Right lobe of liver (tissue), 6 donors: ENCODE data around the gene SSTR5. TPM values are rescaled to one million over a fixed set of nuclear protein-coding genes. Genes with fewer than 3 reads are reported as not detected.
A peak's percentile ranks its signal among the peaks of the same experiment; 100 is the strongest.

Experiments
- ATAC-seq, 4 donors: fragments of 200-7000 bp; cut with Tn5 transposase; one replicate each; pipeline ENCODE4 v1.9.1; 2020; ENCODE audit warnings: mild to moderate bottlenecking in 4 of 4, moderate library complexity in 4 of 4
- DNase-seq, 3 donors: peaks; one replicate each; pipeline ENCODE4 v3.0.0-alpha.2; 2020
- H3K27ac ChIP-seq, 3 donors: fragments of 200-600 bp; one replicate each; pipeline ENCODE4 v1.8.0; 2022
- H3K27me3 ChIP-seq, 2 donors: fragments of 200-600 bp; one replicate each; pipeline ENCODE4 v1.8.0; 2022
- H3K36me3 ChIP-seq, 4 donors: fragments of 200-600 bp; sonication (generic) in 1 of 4; one replicate each; pipeline versions ENCODE4 v1.5.1 to v1.8.0; 2017 to 2022; ENCODE audit warnings: control low read depth in 1 of 4
- H3K4me1 ChIP-seq, 4 donors: fragments of 200-600 bp; sonication (generic) in 1 of 4; one replicate each; pipeline versions ENCODE4 v1.5.1 to v1.8.0; 2017 to 2022; ENCODE audit warnings: control low read depth in 1 of 4
- H3K4me3 ChIP-seq, 3 donors: fragments of 200-600 bp; one replicate each; pipeline ENCODE4 v1.8.0; 2022
- H3K9me3 ChIP-seq, 4 donors: fragments of 200-600 bp; sonication (generic) in 1 of 4; one replicate each; pipeline versions ENCODE4 v1.5.1 to v1.8.0; 2017 to 2022; ENCODE audit warnings: control low read depth in 1 of 4
- POLR2A ChIP-seq: fragments of 450-650 bp; IDR thresholded peaks from one replicate; pipeline ENCODE4 v1.6.1; 2017; ENCODE audit warnings: antibody characterized with exemption, mild to moderate bottlenecking
- WGBS: methylation state at CpG from one replicate; pipeline ENCODE4 v1.1.6; 2018; ENCODE audit warnings: low coverage, low lambda C conversion rate; ENCODE audit not compliant: insufficient coverage; ENCODE audit errors: missing lambda C conversion rate; 5-methylcytosine and 5-hydroxymethylcytosine counted together
- intact Hi-C, 2 donors: fragments of 100-400 bp; cut with DNase I; formaldehyde crosslinking; loops; one replicate each; pipeline versions ENCODE4 v1.11.2 to v1.14.1; 2022
- total RNA-seq, 6 experiments: library from RNA; depleted of rRNA in 2 of 6; stranded (reverse); fragments of >200 nt in 2 of 6; fragmentation: NEBNext Ultra II Directional in 3 of 6; extraction: Animal tissue kit (Norgen Biotek cat#: 25700) in 3 of 6; gene quantifications; one replicate each; pipeline versions ENCODE4 v1.1.0 to v1.2.4, GENCODE V29; 2016 to 2023
- TF ChIP-seq, protein P1 (sequence below), 4 donors: fragments of 200-600 bp in 3 of 4; fragments of 450-650 bp in 1 of 4; IDR thresholded peaks; one replicate each; pipeline versions ENCODE4 v1.5.1 to v1.8.0; 2016 to 2022; ENCODE audit warnings: antibody characterized with exemption in 4 of 4, mild to moderate bottlenecking in 2 of 4
- donor health status: DM: no; HTN: yes; CAD: no.
- donor health status: DM: no; HTN: no; CAD: no.
- donor health status: DM: no; HTN: no; CAD: no.
- donor health status: DM: no; HTN: yes; CAD: no.
- donor health status: DM: no; HTN: yes; CAD: no.

The SSTR5 gene
- total RNA-seq, 6 experiments from 2014 or later = not detected

DNA sequence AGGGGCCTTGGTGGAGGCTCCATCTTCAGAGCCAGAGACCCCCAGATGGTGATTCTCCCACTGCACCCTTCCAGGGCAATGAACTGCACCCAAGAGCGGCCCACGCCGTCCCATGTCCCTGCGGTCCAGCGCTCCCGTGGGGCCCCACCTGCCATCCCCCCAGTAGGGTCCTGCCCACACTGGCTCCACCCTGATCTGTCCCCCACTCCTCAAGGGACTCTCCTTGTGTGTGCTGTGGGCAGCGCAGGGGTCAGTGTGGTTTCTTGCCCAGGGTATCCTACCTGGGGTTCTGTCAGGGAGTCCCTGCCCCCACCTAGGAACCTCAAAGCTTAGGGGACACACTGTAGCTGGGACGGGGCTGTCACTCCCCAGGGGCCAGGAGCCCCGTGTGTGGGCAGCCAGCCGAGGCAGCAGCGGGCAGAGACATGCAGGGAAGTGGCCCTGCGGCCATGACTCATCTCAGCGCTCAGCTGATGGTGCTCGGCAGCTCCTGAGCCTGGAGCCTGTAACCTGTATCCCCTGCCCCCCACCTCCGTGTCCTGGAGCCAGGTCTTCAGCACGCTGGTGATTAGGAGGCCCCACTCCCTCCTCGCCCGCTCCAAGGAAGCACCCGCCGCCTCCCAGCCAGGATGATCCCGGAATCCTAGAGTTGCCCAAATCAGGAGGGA is 35.7 kb upstream of the SSTR5 start:
- 72% methylated on average over 2 of the region's 21 CpGs for WGBS
- intact Hi-C loops = loop anchor here in 1 of 2 donors (10.0 kb wide), 1 partner anchor 212 kb away; no protein-coding TSS in a partner anchor
- no peaks in the 10 kb centered on the region for H3K4me1 ChIP-seq
- TF ChIP-seq, protein P1, sequence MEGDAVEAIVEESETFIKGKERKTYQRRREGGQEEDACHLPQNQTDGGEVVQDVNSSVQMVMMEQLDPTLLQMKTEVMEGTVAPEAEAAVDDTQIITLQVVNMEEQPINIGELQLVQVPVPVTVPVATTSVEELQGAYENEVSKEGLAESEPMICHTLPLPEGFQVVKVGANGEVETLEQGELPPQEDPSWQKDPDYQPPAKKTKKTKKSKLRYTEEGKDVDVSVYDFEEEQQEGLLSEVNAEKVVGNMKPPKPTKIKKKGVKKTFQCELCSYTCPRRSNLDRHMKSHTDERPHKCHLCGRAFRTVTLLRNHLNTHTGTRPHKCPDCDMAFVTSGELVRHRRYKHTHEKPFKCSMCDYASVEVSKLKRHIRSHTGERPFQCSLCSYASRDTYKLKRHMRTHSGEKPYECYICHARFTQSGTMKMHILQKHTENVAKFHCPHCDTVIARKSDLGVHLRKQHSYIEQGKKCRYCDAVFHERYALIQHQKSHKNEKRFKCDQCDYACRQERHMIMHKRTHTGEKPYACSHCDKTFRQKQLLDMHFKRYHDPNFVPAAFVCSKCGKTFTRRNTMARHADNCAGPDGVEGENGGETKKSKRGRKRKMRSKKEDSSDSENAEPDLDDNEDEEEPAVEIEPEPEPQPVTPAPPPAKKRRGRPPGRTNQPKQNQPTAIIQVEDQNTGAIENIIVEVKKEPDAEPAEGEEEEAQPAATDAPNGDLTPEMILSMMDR (IDR thresholded peaks at IDR 0.05) = no peak
- TF ChIP-seq POLR2A = no peak
- no peak for DNase-seq
- no peaks in the 10 kb centered on the region for H3K27me3 ChIP-seq
- H3K9me3 ChIP-seq = no peaks in the 10 kb centered on the region
- ATAC-seq = peak in 1 of 4 donors; percentile 3
- H3K27ac ChIP-seq = no peak overlapping the region
- H3K36me3 ChIP-seq = no peaks in the 10 kb centered on the region
- no peak overlapping the region for H3K4me3 ChIP-seq

DNA sequence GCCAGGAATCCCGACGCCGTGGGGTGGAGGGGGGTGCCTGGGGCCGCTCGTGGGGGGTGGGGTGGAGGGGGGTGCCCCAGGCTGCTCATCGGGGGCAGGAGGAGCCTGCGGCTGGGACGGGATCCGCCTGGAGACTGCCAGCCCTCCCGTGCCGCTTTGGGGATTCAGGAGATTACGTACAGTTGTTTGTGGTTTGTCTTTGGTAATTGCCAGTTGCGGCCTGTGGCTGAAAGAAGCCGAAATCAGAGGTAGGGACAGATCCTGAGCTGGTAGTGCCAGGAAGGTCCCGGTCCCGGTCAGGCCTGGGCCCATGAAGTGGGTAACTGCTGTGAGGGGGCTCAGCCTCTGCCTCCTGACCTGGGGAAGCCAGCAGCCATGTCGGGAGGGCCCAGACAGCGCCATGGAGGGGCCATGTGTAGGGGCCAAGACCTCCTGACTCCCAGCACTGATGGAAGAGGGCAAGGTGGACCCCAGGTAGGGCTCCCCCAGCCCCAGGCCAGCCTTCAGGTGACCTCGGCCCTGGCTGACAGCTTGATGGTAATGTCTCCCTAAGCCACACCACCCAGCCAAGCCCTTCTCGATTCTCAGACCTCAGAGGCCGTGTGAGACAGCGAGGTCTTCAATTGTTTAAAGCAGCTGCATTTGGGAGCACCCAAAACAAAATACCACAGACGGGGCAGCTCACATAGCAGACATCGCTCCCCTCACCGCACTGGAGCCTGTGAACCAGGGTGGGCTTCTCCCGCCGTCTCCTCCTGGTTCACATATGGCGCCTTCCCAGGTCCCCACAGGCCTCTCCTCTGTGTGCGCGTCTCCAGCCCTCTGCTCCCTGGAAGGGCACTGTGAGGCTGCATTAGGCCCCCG is 34.9 kb upstream of the SSTR5 start:
- intact Hi-C loops = loop anchor here in 1 of 2 donors (10.0 kb wide), 1 partner anchor 213 kb away; no protein-coding TSS in a partner anchor
- Histone ChIP-seq H3K27ac (no peak overlapping the region), H3K4me1 (no peaks in the 10 kb centered on the region), H3K9me3 (no peaks in the 10 kb centered on the region), H3K4me3 (no peak overlapping the region), H3K27me3 (no peaks in the 10 kb centered on the region), H3K36me3 (no peaks in the 10 kb centered on the region)
- WGBS = 33% methylated on average over 4 of the region's 31 CpGs
- ATAC-seq = no peak
- no peak for TF ChIP-seq POLR2A
- TF ChIP-seq, protein P1 (IDR thresholded peaks at IDR 0.05) = no peak
- DNase-seq = no peak

DNA sequence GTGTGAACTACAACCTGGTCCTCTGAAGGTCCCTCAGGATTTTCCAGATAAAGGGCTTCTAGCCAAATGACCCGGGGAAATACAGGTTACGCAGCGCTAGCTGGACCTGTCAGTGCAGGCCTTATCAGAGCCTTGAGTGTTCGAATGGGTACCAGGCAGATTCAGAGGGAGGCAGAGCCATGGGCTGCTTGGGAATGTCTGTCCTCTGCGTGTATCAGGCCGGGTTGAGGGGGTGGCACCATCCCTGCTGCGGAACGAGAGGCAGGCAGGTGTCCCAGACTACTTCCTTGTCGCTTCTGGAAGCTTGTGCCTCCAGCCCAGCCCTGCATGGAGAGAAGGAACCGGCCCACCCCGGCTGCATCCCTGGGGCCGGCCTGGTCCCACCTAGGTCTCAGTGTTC is 33.6 kb upstream of the SSTR5 start:
- Histone ChIP-seq H3K9me3 (no peaks in the 10 kb centered on the region), H3K4me1 (no peaks in the 10 kb centered on the region), H3K27me3 (no peaks in the 10 kb centered on the region), H3K27ac (no peak overlapping the region), H3K36me3 (no peaks in the 10 kb centered on the region), H3K4me3 (no peak overlapping the region)
- TF ChIP-seq, protein P1 (IDR thresholded peaks at IDR 0.05) = no peak
- no peak for TF ChIP-seq POLR2A
- WGBS = 58% methylated on average over 5 of the region's 12 CpGs
- ATAC-seq (no peak), DNase-seq (no peak)
- intact Hi-C loops = loop anchor here in 1 of 2 donors (10.0 kb wide), 1 partner anchor 214 kb away; no protein-coding TSS in a partner anchor

DNA sequence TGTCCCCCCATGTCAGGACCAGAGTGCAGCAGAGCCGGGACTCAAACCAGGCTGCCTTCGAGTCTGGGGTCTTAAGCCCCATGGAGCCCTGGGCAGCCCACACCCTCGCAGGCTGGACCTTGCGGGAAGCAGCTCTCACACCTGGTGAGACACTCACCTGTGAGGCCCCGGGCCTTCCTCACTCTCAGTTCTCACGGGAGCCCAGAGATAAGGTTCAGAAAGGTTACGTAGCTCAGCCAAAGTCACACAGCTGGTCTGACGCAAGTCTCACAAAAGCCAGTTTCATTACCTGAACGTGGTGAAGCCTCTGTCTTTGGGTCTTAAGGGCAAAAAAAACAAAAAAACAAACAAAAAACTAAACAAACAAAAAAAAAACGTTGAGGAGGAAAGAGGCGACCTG is 32.8 kb upstream of the SSTR5 start:
- H3K27ac ChIP-seq = no peak overlapping the region
- DNase-seq (no peak), ATAC-seq (no peak)
- no peak overlapping the region for H3K4me3 ChIP-seq
- 45% methylated on average over 5 of the region's 11 CpGs for WGBS
- intact Hi-C loops = loop anchor here in 1 of 2 donors (10.0 kb wide), 1 partner anchor 215 kb away; no protein-coding TSS in a partner anchor
- no peaks in the 10 kb centered on the region for H3K27me3 ChIP-seq
- H3K36me3 ChIP-seq = no peaks in the 10 kb centered on the region
- no peaks in the 10 kb centered on the region for H3K9me3 ChIP-seq
- TF ChIP-seq, protein P1 (IDR thresholded peaks at IDR 0.05) = no peak
- TF ChIP-seq POLR2A = no peak
- H3K4me1 ChIP-seq = no peaks in the 10 kb centered on the region
